ENCODE data around the gene CDK8. TPM values are rescaled to one million over a fixed set of nuclear protein-coding genes. Genes with fewer than 3 reads are reported as not detected.

Gene CDK8
- total and polyA plus RNA-seq, 10 of the 15 experiments (the other 5 are each of a cell fraction or from before 2014, with no cell fraction given) = 8.6 to 23.5 (median 12.5) TPM

- TF ChIP-seq TBL1XR1 (IDR thresholded peaks at IDR 0.05; ENCODE audit: low read depth, low read length) (no peak), TCF7 (IDR thresholded peaks at IDR 0.05; ENCODE audit: borderline replicate concordance) (no peak), ZSCAN29 (IDR thresholded peaks at IDR 0.05) (no peak)
Observed at GRCh38 chr13:26423629-26424028, 169.7 kb downstream of the CDK8 start (continued).

- H3K4me2 ChIP-seq (ENCODE audit: control insufficient read depth, insufficient read depth) = no peak overlapping the region
- no peaks in the 10 kb centered on the region for H3K9me3 ChIP-seq (replicated peaks; ENCODE audit: control insufficient read depth, insufficient read depth, low read length)
- FAIRE-seq (no peak), DNase-seq (ENCODE audit: low read depth, low spot score) (no peak), ATAC-seq (no peak)
- no peaks in the 10 kb centered on the region for H4K20me1 ChIP-seq (ENCODE audit: control insufficient read depth, insufficient read depth)
- ChIA-PET SMC1A (ENCODE audit: uncharacterized antibody, unreplicated experiment) (no interaction called here), POLR2A (no interaction called here), CTCF (no interaction called here), RAD21 (ENCODE audit: unreplicated experiment) (no interaction called here)
- H3K4me3 ChIP-seq = no peak overlapping the region
- no peaks in the 10 kb centered on the region for H3K36me3 ChIP-seq (ENCODE audit: control insufficient read depth in 2 of 2, insufficient read depth in 2 of 2, low read length in 1 of 2)
- H3K4me1 ChIP-seq (ENCODE audit: control insufficient read depth, insufficient read depth, low read length) = no peaks in the 10 kb centered on the region
- WGBS (ENCODE audit: insufficient coverage, insufficient replicate concordance, low lambda C conversion rate, missing lambda C conversion rate) = 70% methylated on average over 14 of the region's 14 CpGs
- no peak overlapping the region for H3K9ac ChIP-seq (ENCODE audit: control insufficient read depth, insufficient read depth, low read length)
- no peak for TF ChIP-seq SP1 (IDR thresholded peaks at IDR 0.05; ENCODE audit: low read depth, low read length)
- no peak for TF ChIP-seq CHD4 (IDR thresholded peaks at IDR 0.05)
- TF ChIP-seq ATF3 (IDR thresholded peaks at IDR 0.05; ENCODE audit: borderline replicate concordance, extremely low read depth, low read depth, low read length) = no peak
- no peak for TF ChIP-seq POLR2A (IDR thresholded peaks at IDR 0.05; ENCODE audit: low read depth, low read length)
- no peak overlapping the region for H3K27ac ChIP-seq (ENCODE audit: control insufficient read depth, insufficient read depth)
- no peaks in the 10 kb centered on the region for H3K27me3 ChIP-seq (replicated peaks in 1 of 2; ENCODE audit: control insufficient read depth in 2 of 2, insufficient read depth in 2 of 2, low read length in 1 of 2)
- H2AFZ ChIP-seq (ENCODE audit: control insufficient read depth, low read depth, low read length) = no peak overlapping the region
- intact Hi-C loops (cut with micrococcal nuclease; ENCODE audit: unreplicated experiment) = no loop called here
- no peaks in the 10 kb centered on the region for H3K79me2 ChIP-seq (ENCODE audit: control insufficient read depth, insufficient read depth, low read length)
- no TSS peak for BruUV-seq (replicated peaks)
- in situ Hi-C loops (cut with MboI) = no loop called here
Observed at GRCh38 chr13:26424181-26424580, 170.3 kb downstream of the CDK8 start.

Data from GM12878 (cell line).